Heart right ventricle (tissue), 16 donors: ENCODE measurements around the gene PDE11A. TPM values are rescaled to one million over a fixed set of nuclear protein-coding genes. Genes with fewer than 3 reads are reported as not detected.

ENCODE experiments used
- ATAC-seq, 8 donors: fragments of 200-7000 bp; cut with Tn5 transposase; one replicate each; pipeline ENCODE4 v1.9.1; 2020; ENCODE audit warnings: mild to moderate bottlenecking in 8 of 8, moderate library complexity in 8 of 8, moderate number of reproducible peaks in 1 of 8
- DNase-seq, 2 donors: peaks; one replicate each; pipeline ENCODE4 v3.0.0-alpha.2; 2020
- H3K27ac ChIP-seq, 10 donors: fragments of 200-600 bp; sonication (generic) in 2 of 10; one replicate each; pipeline versions ENCODE4 v1.5.0 to v1.8.0; 2020 to 2022; ENCODE audit warnings: mild to moderate bottlenecking in 3 of 10
- H3K27me3 ChIP-seq, 7 donors: fragments of 200-600 bp; one replicate each; pipeline ENCODE4 v1.8.0; 2021 to 2022; ENCODE audit warnings: mild to moderate bottlenecking in 2 of 7
- H3K36me3 ChIP-seq, 9 donors: fragments of 200-600 bp; sonication (generic) in 1 of 9; one replicate each; pipeline versions ENCODE4 v1.5.0 to v1.8.0; 2020 to 2022; ENCODE audit warnings: mild to moderate bottlenecking in 2 of 9
- H3K4me1 ChIP-seq, 9 donors: fragments of 200-600 bp; sonication (generic) in 1 of 9; one replicate each; pipeline versions ENCODE4 v1.5.0 to v1.8.0; 2020 to 2022; ENCODE audit warnings: mild to moderate bottlenecking in 4 of 9
- H3K4me3 ChIP-seq, 10 donors: fragments of 200-600 bp; sonication (generic) in 2 of 10; one replicate each; pipeline versions ENCODE4 v1.5.0 to v1.8.0; 2020 to 2022; ENCODE audit warnings: mild to moderate bottlenecking in 7 of 10, moderate library complexity in 2 of 10
- H3K9me3 ChIP-seq, 11 donors: fragments of 200-600 bp in 10 of 11; sonication (generic) in 2 of 11; one replicate each; pipeline versions ENCODE4 v1.5.0 to v1.8.0; 2013 to 2022; ENCODE audit warnings: mild to moderate bottlenecking in 2 of 11, control low read depth in 1 of 11, moderate library complexity in 1 of 11
- WGBS, 2 donors: extraction: QIAGEN DNeasy Blood & Tissue Kit; methylation state at CpG; one replicate each; pipeline ENCODE4 v1.1.7; 2013; ENCODE audit warnings: inconsistent platforms in 1 of 2; 5-methylcytosine and 5-hydroxymethylcytosine counted together
- intact Hi-C, 10 donors: fragments of 100-400 bp; cut with DNase I; formaldehyde crosslinking; loops; one replicate each; pipeline versions ENCODE4 v1.11.1 to v1.14.2; 2022
- polyA plus RNA-seq, 2 donors: library from polyadenylated mRNA; stranded (reverse); fragments of 200-250 nt; gene quantifications; one replicate each; pipeline ENCODE4 v1.2.3, GENCODE V29; 2013
- total RNA-seq, 10 donors: library from RNA; stranded (reverse); fragmentation: NEBNext Ultra II Directional in 3 of 10; extraction: Animal tissue kit (Norgen Biotek cat#: 25700) in 3 of 10; gene quantifications; one replicate each; pipeline versions ENCODE4 v1.2.1 to v1.2.4, GENCODE V29; 2021 to 2023
- TF ChIP-seq, protein P1 (sequence below), 9 donors: fragments of 200-600 bp; sonication (generic) in 2 of 9; IDR thresholded peaks; one replicate each; pipeline versions ENCODE4 v1.5.0 to v1.8.0; 2021 to 2022; ENCODE audit warnings: antibody characterized with exemption in 9 of 9, mild to moderate bottlenecking in 5 of 9, moderate library complexity in 1 of 9
- donor health status: Arrhythmogenic right ventricular cardiomyopathy.
- donor health status: ischemic (EF 13 %, LVEDD 7.1; RV severe dilation, severe dysfunction).
- donor health status: healthy with polysubstance abuse.
- donor health status: DM: no; HTN: yes; CAD: no.
- donor health status: DM: no; HTN: no; CAD: no.
- donor health status: ischemic (EF 25% LVEDD 6.9; RV normal size, moderate dysfunction).
- donor health status: ischemic (EF 25% LVEDD 5.7; RV mildly dilated, moderate dysfunction).
- donor health status: healthy.
- donor health status: DM: yes; HTN: yes; CAD: no.
- donor health status: Ischemic cardiomyopathy.
- donor health status: ischemic (EF 35%, LVEDD 5.7; RV mildly dilated, moderate dysfunction).
- donor health status: nonischemic (EF 11% LVEDD 7.7; RV severe dilation, severe dysfunction).
- donor health status: DM: yes; HTN: yes; CAD: no.
- donor health status: PGD.
- donor health status: ischemic (EF 29% LVEDD 5.4; RV normal size, mild dysfunction).
- donor health status: nonischemic (EF 23%, LVEDD 6.1; RV moderate dilation, normal function).

The PDE11A gene
- total and polyA plus RNA-seq, 12 donors, result 0.12 to 6.4 (median 1.1) TPM

GRCh38 chr2:177923323-177923722, 149.3 kb downstream of the PDE11A start:
- Histone ChIP-seq H3K27ac (no peak overlapping the region), H3K4me3 (no peak overlapping the region), H3K4me1 (no peaks in the 10 kb centered on the region), H3K36me3 (no peaks in the 10 kb centered on the region), H3K9me3 (peaks cover 0 to 2% (median 0%) of the 10 kb centered on the region in 11 donors), H3K27me3 (no peaks in the 10 kb centered on the region)
- no peak for DNase-seq
- ATAC-seq, result no peak
- intact Hi-C loops, result no loop called here
- WGBS, 2 donors, result 70 to 86% methylated on average over 2 of the region's 2 CpGs
- TF ChIP-seq, protein P1, sequence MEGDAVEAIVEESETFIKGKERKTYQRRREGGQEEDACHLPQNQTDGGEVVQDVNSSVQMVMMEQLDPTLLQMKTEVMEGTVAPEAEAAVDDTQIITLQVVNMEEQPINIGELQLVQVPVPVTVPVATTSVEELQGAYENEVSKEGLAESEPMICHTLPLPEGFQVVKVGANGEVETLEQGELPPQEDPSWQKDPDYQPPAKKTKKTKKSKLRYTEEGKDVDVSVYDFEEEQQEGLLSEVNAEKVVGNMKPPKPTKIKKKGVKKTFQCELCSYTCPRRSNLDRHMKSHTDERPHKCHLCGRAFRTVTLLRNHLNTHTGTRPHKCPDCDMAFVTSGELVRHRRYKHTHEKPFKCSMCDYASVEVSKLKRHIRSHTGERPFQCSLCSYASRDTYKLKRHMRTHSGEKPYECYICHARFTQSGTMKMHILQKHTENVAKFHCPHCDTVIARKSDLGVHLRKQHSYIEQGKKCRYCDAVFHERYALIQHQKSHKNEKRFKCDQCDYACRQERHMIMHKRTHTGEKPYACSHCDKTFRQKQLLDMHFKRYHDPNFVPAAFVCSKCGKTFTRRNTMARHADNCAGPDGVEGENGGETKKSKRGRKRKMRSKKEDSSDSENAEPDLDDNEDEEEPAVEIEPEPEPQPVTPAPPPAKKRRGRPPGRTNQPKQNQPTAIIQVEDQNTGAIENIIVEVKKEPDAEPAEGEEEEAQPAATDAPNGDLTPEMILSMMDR (IDR thresholded peaks at IDR 0.05), result no peak

DNA sequence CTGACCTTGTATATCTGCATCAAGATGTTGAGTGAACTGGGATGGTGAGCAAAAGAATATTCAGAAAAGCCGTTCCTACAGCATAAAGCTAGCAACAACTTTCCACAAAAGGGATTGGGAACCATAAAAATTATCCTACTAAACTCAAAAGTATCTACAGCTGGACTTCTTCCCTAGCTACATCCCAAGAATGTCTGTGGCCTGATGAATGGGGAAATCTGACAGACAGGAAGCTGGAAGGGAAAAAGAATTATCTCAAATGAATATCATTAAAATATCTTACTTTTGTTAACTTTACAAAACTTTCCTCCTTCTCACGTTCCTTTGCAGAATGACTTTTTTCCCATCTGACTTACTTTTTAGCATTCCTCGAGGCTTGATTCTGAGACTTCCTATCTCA, 150.9 kb downstream of the PDE11A start:
- 53 to 60% methylated on average over 3 of the region's 3 CpGs for WGBS, 2 donors

DNA sequence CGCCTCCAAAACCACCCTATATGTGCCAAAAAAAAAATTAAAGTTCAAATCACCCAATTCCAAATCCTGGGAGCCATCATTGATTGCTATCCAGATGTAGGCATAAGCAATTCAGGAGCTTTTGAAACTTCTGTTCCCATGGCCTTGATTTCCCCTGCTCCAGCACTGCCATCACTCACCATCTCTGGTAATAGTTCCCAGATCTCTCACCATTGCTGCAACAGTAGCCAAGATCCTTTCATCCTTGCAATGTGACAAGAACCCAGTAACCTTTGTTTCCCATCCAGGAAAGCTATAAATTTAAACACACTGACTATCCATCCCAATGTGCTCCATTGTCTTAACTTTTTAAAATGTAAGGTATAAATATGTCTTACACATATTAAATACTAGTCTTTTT, 155.4 kb downstream of the PDE11A start:
- Histone ChIP-seq H3K27ac (peak overlapping the region in 3 of 10 donors; percentile 5 to 28 (median 26)), H3K36me3 (no peaks in the 10 kb centered on the region), H3K4me1 (peaks cover 0 to 10% (median 0%) of the 10 kb centered on the region in 9 donors), H3K9me3 (no peaks in the 10 kb centered on the region), H3K27me3 (no peaks in the 10 kb centered on the region), H3K4me3 (no peak overlapping the region)
- ATAC-seq (peak in 6 of 8 donors; percentile 47 to 80 (median 62)), DNase-seq (peak in 1 of 2 donors; percentile 22)
- TF ChIP-seq, protein P1 (IDR thresholded peaks at IDR 0.05), result no peak
- WGBS, 2 donors, result 81 to 90% methylated on average over 1 of the region's 1 CpG
- intact Hi-C loops, result loop anchor here in 1 of 10 donors (5.0 kb wide), 1 partner anchor 35 kb away; no protein-coding TSS in a partner anchor

More for the DNA sequence above, 150.9 kb downstream of the PDE11A start:
- no peaks in the 10 kb centered on the region for H3K36me3 ChIP-seq
- ATAC-seq (no peak), DNase-seq (no peak)
- no peak overlapping the region for H3K4me3 ChIP-seq
- peaks cover 0 to 7% (median 0%) of the 10 kb centered on the region in 9 donors for H3K4me1 ChIP-seq
- H3K27me3 ChIP-seq, result no peaks in the 10 kb centered on the region
- TF ChIP-seq, protein P1 (IDR thresholded peaks at IDR 0.05), result no peak
- peaks cover 0 to 2% (median 0%) of the 10 kb centered on the region in 11 donors for H3K9me3 ChIP-seq
- intact Hi-C loops, result no loop called here
- H3K27ac ChIP-seq, result no peak overlapping the region

- 32 to 47% methylated on average over 4 of the region's 4 CpGs for WGBS, 2 donors
- Histone ChIP-seq H3K4me3 (no peak overlapping the region), H3K27me3 (no peaks in the 10 kb centered on the region), H3K27ac (peak overlapping the region in 4 of 10 donors; percentile 19 to 59 (median 26)), H3K9me3 (no peaks in the 10 kb centered on the region), H3K4me1 (peaks cover 0 to 10% (median 0%) of the 10 kb centered on the region in 9 donors), H3K36me3 (no peaks in the 10 kb centered on the region)
- intact Hi-C loops, result loop anchor here in 1 of 10 donors (5.0 kb wide), 1 partner anchor 34 kb away; no protein-coding TSS in a partner anchor
- TF ChIP-seq, protein P1 (IDR thresholded peaks at IDR 0.05), result no peak
- DNase-seq, result no peak
- ATAC-seq, result peak in 3 of 8 donors; percentile 49 to 65 (median 59)
These were observed 156.2 kb downstream of the PDE11A start for GRCh38 chr2:177916342-177916741.
